ENCODE results near the gene PRDM10. TPM values are rescaled to one million over a fixed set of nuclear protein-coding genes. Genes with fewer than 3 reads are reported as not detected.
"Not testable (repeated sequence)": the region's sequence is repeated elsewhere in the genome, so short reads cannot be mapped to it uniquely, and the experiment has no call there.

Gene PRDM10
- total RNA-seq, 4 donors from 2014 or later, result 7.2 to 13.4 (median 8.1) TPM

GRCh38 chr11:129972611-129973010 is 30.0 kb downstream of the PRDM10 start:
- DNase-seq (ENCODE audit: low spot score), result no peak
- no peak for ATAC-seq (ENCODE audit: low FRiP score)
- TF ChIP-seq, protein P1, sequence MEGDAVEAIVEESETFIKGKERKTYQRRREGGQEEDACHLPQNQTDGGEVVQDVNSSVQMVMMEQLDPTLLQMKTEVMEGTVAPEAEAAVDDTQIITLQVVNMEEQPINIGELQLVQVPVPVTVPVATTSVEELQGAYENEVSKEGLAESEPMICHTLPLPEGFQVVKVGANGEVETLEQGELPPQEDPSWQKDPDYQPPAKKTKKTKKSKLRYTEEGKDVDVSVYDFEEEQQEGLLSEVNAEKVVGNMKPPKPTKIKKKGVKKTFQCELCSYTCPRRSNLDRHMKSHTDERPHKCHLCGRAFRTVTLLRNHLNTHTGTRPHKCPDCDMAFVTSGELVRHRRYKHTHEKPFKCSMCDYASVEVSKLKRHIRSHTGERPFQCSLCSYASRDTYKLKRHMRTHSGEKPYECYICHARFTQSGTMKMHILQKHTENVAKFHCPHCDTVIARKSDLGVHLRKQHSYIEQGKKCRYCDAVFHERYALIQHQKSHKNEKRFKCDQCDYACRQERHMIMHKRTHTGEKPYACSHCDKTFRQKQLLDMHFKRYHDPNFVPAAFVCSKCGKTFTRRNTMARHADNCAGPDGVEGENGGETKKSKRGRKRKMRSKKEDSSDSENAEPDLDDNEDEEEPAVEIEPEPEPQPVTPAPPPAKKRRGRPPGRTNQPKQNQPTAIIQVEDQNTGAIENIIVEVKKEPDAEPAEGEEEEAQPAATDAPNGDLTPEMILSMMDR (IDR thresholded peaks at IDR 0.05), result no peak

- ATAC-seq (ENCODE audit: low FRiP score); DNase-seq (ENCODE audit: low spot score): not testable (repeated sequence)
These were observed 30.8 kb downstream of the PRDM10 start for GRCh38 chr11:129971856-129972255.

GRCh38 chr11:129969920-129970319 is 32.7 kb downstream of the PRDM10 start:
- TF ChIP-seq, protein P1 (IDR thresholded peaks at IDR 0.05), result no peak
- DNase-seq (ENCODE audit: low spot score) (no peak), ATAC-seq (ENCODE audit: low FRiP score) (no peak)

- DNase-seq (ENCODE audit: low spot score) (no peak), ATAC-seq (ENCODE audit: low FRiP score) (no peak)
- TF ChIP-seq, protein P1 (IDR thresholded peaks at IDR 0.05), result no peak
These were observed 33.8 kb downstream of the PRDM10 start for GRCh38 chr11:129968591-129969419.

GRCh38 chr11:129967996-129968395 is 34.6 kb downstream of the PRDM10 start:
- DNase-seq (ENCODE audit: low spot score) (no peak), ATAC-seq (ENCODE audit: low FRiP score) (no peak)
- TF ChIP-seq, protein P1 (IDR thresholded peaks at IDR 0.05), result no peak

DNA sequence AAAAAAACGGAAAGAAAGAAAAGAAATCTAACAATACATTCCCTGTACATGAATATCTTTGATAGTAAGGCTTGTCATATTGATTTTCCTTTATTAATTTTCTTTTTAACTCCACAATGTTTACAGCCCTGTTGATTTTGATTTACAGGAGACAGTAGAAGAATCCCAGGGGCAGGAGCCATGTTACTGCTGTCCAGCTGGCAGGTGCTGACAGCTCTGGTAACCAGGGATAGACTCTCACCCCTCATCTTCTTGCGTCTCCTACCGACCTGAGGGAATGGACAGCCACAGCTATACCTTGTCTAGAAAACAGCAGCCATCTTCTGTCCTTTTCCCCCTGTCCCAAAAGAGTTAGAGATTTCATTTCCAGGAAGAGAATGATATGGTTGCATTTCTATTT is 37.4 kb downstream of the PRDM10 start:
- TF ChIP-seq, protein P1 (IDR thresholded peaks at IDR 0.05), result no peak
- ATAC-seq (ENCODE audit: low FRiP score), result no peak
- DNase-seq (ENCODE audit: low spot score), result no peak

DNA sequence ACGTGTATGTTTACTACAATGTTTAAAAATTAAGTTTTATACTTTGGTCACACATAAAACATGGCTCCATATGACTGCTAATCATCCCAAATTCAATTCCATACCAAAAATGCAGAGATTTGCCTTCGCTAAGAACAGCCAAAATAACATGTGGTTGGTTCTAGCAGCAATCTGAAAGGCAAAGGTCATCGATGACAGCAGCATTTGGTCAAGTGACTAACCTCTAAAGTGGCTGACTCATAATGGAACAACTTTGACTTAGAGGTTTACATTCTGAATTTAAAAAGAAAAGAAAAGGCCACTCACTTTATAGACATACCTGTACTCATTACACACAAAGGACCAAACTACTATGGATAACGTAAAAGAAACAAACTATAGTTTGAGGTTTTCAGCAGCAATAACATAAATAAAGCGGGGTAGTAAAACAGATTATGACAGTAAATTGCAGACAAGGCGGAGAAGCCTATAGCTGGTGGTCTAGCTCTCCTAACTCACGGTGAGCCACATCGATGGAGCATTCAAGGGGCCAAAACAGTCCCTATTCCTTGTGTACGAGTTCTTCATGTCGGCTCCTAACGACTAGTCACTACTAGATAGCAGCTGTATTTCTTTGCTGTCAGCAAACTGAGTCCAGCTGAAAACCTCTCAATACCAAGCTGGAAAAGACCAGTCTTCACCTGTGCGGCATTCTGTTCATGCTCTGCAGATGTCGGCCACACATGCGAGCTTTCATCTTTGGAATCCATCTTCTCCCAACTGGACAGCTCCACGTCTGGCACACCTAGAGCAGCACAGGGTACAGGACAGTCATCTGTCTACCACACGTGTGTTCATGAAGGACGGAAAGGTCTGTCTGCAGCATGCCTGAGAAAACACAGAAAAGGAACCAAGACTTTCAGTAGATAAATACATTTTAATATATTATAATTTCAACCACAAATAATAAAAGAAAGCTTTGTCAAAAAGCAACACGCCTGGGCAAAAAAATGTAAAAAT is 42.1 kb downstream of the PRDM10 start:
- no peak for DNase-seq (ENCODE audit: low spot score)
- no peak for ATAC-seq (ENCODE audit: low FRiP score)
- TF ChIP-seq, protein P1 (IDR thresholded peaks at IDR 0.05), result no peak

Data from omental fat pad (tissue), 4 donors.